ENCODE measurements around the gene CRYBG2. TPM values are rescaled to one million over a fixed set of nuclear protein-coding genes. Genes with fewer than 3 reads are reported as not detected.
A peak's percentile ranks its signal among the peaks of the same experiment; 100 is the strongest.

Gene CRYBG2
- total RNA-seq, 1 donor from 2014 or later = 18.6 TPM

- no peaks in the 10 kb centered on the region for H3K36me3 ChIP-seq (ENCODE audit: control insufficient read depth, insufficient read depth, low read length)
- no peak for TF ChIP-seq CTCF (IDR thresholded peaks at IDR 0.05; ENCODE audit: insufficient read depth, low read length, poor library complexity, severe bottlenecking)
- peaks cover 10% of the 10 kb centered on the region for H3K27me3 ChIP-seq (ENCODE audit: control insufficient read depth, insufficient read depth, low read length)
- H3K4me3 ChIP-seq (ENCODE audit: low read depth, low read length) = no peak overlapping the region
- no peak for DNase-seq (ENCODE audit: low read depth)
These were observed 13.5 kb upstream of the CRYBG2 start for GRCh38 chr1:26367441-26367840.

DNA sequence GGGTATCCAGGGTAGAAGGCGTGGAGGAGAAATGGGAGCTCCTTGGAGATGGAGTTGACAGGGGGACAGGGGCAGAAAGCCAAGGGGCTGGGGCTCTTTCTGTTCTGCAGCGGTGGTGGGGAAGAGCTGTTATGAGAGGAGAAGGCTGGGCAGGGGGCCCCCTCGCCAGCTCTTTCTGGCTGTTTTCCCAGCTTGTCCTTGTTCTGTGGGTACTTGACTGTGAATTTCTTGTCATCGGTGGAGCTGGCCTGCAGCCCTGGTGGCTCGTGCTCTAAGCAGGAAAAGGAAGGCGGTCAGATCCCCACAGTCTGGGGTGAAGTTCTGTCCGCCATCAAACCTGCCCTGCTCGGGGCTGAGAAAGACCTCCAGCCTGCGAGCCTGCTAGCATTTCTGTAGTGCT lies 11.0 kb upstream of the CRYBG2 start:
- peaks cover 30% of the 10 kb centered on the region for H3K27me3 ChIP-seq (ENCODE audit: control insufficient read depth, insufficient read depth, low read length)
- no peaks in the 10 kb centered on the region for H3K36me3 ChIP-seq (ENCODE audit: control insufficient read depth, insufficient read depth, low read length)

GRCh38 chr1:26363549-26364448 lies 9.9 kb upstream of the CRYBG2 start:
- DNase-seq (ENCODE audit: low read depth) = no peak
- H3K36me3 ChIP-seq (ENCODE audit: control insufficient read depth, insufficient read depth, low read length) = no peaks in the 10 kb centered on the region
- H3K4me3 ChIP-seq (ENCODE audit: low read depth, low read length) = no peak overlapping the region
- TF ChIP-seq CTCF (IDR thresholded peaks at IDR 0.05; ENCODE audit: insufficient read depth, low read length, poor library complexity, severe bottlenecking) = peak; percentile 98
- peaks cover 40% of the 10 kb centered on the region for H3K27me3 ChIP-seq (ENCODE audit: control insufficient read depth, insufficient read depth, low read length)

More for the DNA sequence above, 11.0 kb upstream of the CRYBG2 start:
- DNase-seq (ENCODE audit: low read depth) = no peak
- TF ChIP-seq CTCF (IDR thresholded peaks at IDR 0.05; ENCODE audit: insufficient read depth, low read length, poor library complexity, severe bottlenecking) = no peak
- H3K4me3 ChIP-seq (ENCODE audit: low read depth, low read length) = no peak overlapping the region

DNA sequence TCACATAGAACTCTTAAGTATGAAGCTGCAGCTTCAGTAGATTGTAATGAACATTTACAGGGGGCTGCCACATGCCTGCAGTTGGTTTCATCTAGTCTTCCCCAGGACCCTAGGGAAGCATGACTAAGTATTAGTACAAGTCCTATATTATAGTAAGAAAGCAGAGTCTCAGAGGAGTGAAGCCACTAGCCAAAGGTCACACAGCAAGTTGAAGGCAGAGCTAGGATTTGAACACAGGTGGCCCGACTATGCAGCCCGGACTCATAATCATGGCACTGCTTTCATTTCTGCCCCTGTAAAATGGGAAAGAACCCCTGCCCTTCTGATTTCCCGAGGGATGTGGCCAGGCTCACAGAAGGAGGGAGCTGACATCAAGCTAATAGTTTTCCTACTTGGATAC lies 8.4 kb upstream of the CRYBG2 start:
- Histone ChIP-seq H3K4me3 (ENCODE audit: low read depth, low read length) (no peak overlapping the region), H3K27me3 (ENCODE audit: control insufficient read depth, insufficient read depth, low read length) (peaks cover 45% of the 10 kb centered on the region), H3K36me3 (ENCODE audit: control insufficient read depth, insufficient read depth, low read length) (no peaks in the 10 kb centered on the region)
- no peak for TF ChIP-seq CTCF (IDR thresholded peaks at IDR 0.05; ENCODE audit: insufficient read depth, low read length, poor library complexity, severe bottlenecking)
- no peak for DNase-seq (ENCODE audit: low read depth)

DNA sequence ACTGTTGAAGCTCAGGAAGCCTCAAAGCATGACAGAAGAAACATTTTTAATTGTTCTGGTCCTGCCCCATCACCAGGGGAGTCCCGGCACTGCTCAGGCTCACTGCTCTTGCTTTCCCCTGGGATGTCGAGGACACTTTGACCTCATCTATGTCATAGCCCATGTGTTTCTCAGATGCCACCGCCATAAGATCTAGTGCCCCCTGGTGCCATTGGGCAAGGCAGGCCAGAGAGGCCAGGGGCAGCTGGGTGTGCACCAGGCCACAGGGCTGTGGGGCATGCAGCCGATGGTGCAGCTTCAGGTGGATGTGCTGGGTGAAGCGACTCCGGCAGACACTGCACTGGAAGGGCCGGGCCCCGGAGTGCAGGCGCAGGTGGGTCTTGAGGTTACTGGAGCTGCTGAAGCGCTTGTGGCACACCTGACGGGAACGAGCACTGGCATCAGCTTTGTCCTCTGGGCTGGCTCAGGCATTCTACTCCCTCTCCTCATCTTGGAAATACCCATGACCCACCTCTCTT lies 7.7 kb upstream of the CRYBG2 start:
- DNase-seq (ENCODE audit: low read depth) = no peak
- no peaks in the 10 kb centered on the region for H3K36me3 ChIP-seq (ENCODE audit: control insufficient read depth, insufficient read depth, low read length)
- TF ChIP-seq CTCF (IDR thresholded peaks at IDR 0.05; ENCODE audit: insufficient read depth, low read length, poor library complexity, severe bottlenecking) = no peak
- H3K27me3 ChIP-seq (ENCODE audit: control insufficient read depth, insufficient read depth, low read length) = peaks cover 45% of the 10 kb centered on the region
- no peak overlapping the region for H3K4me3 ChIP-seq (ENCODE audit: low read depth, low read length)

All from kidney epithelial cell (primary cell).